ENCODE results near the gene FIGN. TPM values are rescaled to one million over a fixed set of nuclear protein-coding genes. Genes with fewer than 3 reads are reported as not detected.

The FIGN gene
- total RNA-seq, 5 donors from 2014 or later (not counting 1 experiment from before 2014, with no cell fraction given) = 0.03 to 0.16 TPM; not detected in 3

DNA sequence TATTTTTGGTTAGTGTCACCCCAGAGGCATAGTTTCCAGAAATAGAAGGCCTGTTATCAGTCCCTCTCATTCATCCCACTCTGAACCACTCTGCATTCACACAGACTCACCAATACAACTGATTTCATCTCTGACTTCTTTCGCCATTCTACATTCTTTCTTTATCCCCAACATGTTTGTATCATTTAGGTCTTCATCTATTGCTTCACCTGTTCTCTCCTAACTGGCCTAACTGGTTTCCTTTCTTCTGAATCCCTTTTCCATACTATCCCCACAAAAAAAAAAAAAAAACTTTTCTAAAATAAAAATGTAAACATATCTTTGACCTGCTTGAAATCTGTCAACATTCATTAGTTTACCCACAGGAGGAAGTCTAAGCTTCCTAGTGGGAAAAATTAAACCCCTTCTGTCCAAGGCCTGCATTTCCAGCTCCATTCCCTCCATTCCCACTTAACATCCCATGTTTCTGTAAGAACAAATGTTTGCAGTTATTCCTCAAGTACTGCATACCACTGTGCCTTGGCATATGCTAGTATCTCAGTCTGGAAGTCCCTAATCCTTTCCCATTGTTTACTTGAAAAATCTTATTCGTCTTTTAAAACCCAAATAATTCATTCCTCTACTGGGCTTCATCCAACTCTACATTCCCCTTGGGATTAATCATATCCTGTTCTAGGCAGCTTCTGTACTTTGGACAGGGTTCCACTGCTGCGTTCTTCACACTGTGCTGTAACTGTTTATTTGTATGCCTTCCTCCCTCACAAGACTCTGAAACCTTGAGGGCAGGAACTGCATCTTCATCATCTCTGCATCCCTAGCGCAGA is 68.5 kb downstream of the FIGN start:
- Mint-ChIP-seq H3K9me3 (peaks cover 4 to 6% (median 5%) of the 10 kb centered on the region in 3 donors), H3K4me3 (no peak overlapping the region), H3K36me3 (no peaks in the 10 kb centered on the region), H3K4me1 (no peaks in the 10 kb centered on the region), H3K27ac (no peak overlapping the region), H3K27me3 (no peaks in the 10 kb centered on the region)
- no peaks in the 10 kb centered on the region for H3K4me1 ChIP-seq (ENCODE audit: control insufficient read depth in 1 of 2, extremely low read depth in 1 of 2, insufficient read depth in 2 of 2, low read length in 2 of 2)
- ChIA-PET POLR2A (no interaction called here), CTCF (no interaction called here)
- H3K36me3 ChIP-seq (ENCODE audit: control insufficient read depth in 2 of 2, extremely low read depth in 1 of 2, insufficient read depth in 1 of 2, low read length in 1 of 2) = no peaks in the 10 kb centered on the region
- H3K27ac ChIP-seq (ENCODE audit: low read length) = no peak overlapping the region
- no peaks in the 10 kb centered on the region for H3K9me3 ChIP-seq
- WGBS (ENCODE audit: insufficient coverage) = 63% methylated on average over 2 of the region's 4 CpGs
- no peak overlapping the region for H3K4me3 ChIP-seq (ENCODE audit: control insufficient read depth in 1 of 2, extremely low read depth in 1 of 2, low read length in 1 of 2)
- no peaks in the 10 kb centered on the region for H3K27me3 ChIP-seq (replicated peaks in 1 of 2; ENCODE audit: control insufficient read depth in 2 of 2, extremely low read depth in 1 of 2, insufficient read depth in 2 of 2, low read length in 1 of 2)
- DNase-seq (no peak), ATAC-seq (replicated peaks in 1 of 4) (no peak)

DNA sequence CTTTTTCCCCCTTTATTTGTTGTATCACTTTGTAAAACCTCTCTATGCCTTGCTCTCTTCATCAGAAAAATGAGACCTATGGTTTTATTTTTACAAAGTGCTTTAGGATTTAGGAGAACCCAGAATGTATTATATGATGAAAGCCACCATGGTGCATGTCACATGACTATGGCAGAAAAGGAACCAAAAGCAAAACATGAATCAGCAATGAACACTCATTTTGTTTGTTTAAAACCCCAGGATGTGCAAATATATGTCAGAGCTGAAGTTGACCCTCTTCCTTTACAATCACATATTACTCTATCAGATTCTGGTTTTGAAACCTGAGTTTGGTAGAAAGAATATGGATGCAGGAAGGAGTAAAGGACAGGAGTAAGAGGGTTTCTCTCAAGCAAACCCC is 70.0 kb downstream of the FIGN start:
- Mint-ChIP-seq H3K4me3 (no peak overlapping the region), H3K4me1 (no peaks in the 10 kb centered on the region), H3K27ac (no peak overlapping the region), H3K36me3 (no peaks in the 10 kb centered on the region), H3K27me3 (no peaks in the 10 kb centered on the region), H3K9me3 (peaks cover 4 to 11% (median 6%) of the 10 kb centered on the region in 3 donors)
- H3K4me1 ChIP-seq (ENCODE audit: control insufficient read depth in 1 of 2, extremely low read depth in 1 of 2, insufficient read depth in 2 of 2, low read length in 2 of 2) = no peaks in the 10 kb centered on the region
- ChIA-PET POLR2A (no interaction called here), CTCF (no interaction called here)
- H3K36me3 ChIP-seq (ENCODE audit: control insufficient read depth in 2 of 2, extremely low read depth in 1 of 2, insufficient read depth in 1 of 2, low read length in 1 of 2) = no peaks in the 10 kb centered on the region
- no peak for ATAC-seq (replicated peaks in 1 of 4)
- H3K27ac ChIP-seq (ENCODE audit: low read length) = no peak overlapping the region
- H3K4me3 ChIP-seq (ENCODE audit: control insufficient read depth in 1 of 2, extremely low read depth in 1 of 2, low read length in 1 of 2) = no peak overlapping the region
- no peak for DNase-seq
- no peaks in the 10 kb centered on the region for H3K9me3 ChIP-seq
- no peaks in the 10 kb centered on the region for H3K27me3 ChIP-seq (replicated peaks in 1 of 2; ENCODE audit: control insufficient read depth in 2 of 2, extremely low read depth in 1 of 2, insufficient read depth in 2 of 2, low read length in 1 of 2)

DNA sequence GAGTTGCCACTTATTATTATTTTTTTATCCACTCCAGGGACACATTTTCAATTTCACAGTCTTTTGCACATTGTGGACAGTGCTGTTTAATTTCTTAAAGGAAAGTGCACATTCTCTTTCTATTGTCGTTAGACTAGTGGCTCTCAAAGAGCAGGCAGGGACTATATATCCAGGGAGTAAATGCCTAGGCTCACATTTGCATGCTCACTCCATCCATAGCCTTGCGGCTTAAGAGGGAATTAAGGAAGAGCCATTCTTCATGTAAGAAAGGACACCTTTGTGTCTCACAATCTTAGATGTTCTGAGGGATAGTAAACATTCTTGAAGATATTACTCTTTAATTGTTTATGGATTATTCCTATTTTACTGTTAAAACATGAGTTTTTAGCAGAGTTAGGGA is 70.8 kb downstream of the FIGN start:
- H3K9me3 Mint-ChIP-seq = peaks cover 4 to 11% (median 8%) of the 10 kb centered on the region in 3 donors
- no peaks in the 10 kb centered on the region for H3K4me1 ChIP-seq (ENCODE audit: control insufficient read depth in 1 of 2, extremely low read depth in 1 of 2, insufficient read depth in 2 of 2, low read length in 2 of 2)
- H3K27me3 ChIP-seq (replicated peaks in 1 of 2; ENCODE audit: control insufficient read depth in 2 of 2, extremely low read depth in 1 of 2, insufficient read depth in 2 of 2, low read length in 1 of 2) = no peaks in the 10 kb centered on the region
- no peaks in the 10 kb centered on the region for H3K36me3 Mint-ChIP-seq
- ChIA-PET POLR2A (no interaction called here), CTCF (no interaction called here)
- H3K27ac Mint-ChIP-seq = no peak overlapping the region
- H3K9me3 ChIP-seq = no peaks in the 10 kb centered on the region
- no peaks in the 10 kb centered on the region for H3K27me3 Mint-ChIP-seq
- H3K4me3 Mint-ChIP-seq = no peak overlapping the region
- no peak overlapping the region for H3K4me3 ChIP-seq (ENCODE audit: control insufficient read depth in 1 of 2, extremely low read depth in 1 of 2, low read length in 1 of 2)
- H3K27ac ChIP-seq (ENCODE audit: low read length) = no peak overlapping the region
- DNase-seq (no peak), ATAC-seq (replicated peaks in 1 of 4) (no peak)
- no peaks in the 10 kb centered on the region for H3K36me3 ChIP-seq (ENCODE audit: control insufficient read depth in 2 of 2, extremely low read depth in 1 of 2, insufficient read depth in 1 of 2, low read length in 1 of 2)
- no peaks in the 10 kb centered on the region for H3K4me1 Mint-ChIP-seq
- WGBS (ENCODE audit: insufficient coverage) = no CpG with 5 or more reads among the region's 2 CpGs

DNA sequence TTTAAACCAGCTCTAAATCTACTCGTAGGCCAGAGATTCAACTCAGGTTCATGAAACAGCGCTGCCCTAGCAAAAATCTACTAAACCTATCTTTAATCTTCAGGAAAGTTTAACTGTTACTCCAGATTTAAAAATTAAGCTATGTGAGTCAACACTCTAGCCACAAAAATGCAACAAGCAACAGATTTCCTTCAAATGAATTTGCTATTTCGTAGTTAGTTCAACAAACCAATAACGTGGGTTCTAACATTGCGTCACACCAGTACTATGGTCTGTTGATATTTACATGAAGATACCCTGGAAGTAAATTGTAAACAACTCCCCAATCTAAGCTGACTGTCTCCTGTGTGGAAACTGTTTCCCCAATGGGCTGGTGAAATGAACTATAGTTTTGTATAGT is 71.2 kb downstream of the FIGN start:
- POLR2A ChIA-PET = no interaction called here
- 74% methylated on average over 3 of the region's 5 CpGs for WGBS (ENCODE audit: insufficient coverage)

DNA sequence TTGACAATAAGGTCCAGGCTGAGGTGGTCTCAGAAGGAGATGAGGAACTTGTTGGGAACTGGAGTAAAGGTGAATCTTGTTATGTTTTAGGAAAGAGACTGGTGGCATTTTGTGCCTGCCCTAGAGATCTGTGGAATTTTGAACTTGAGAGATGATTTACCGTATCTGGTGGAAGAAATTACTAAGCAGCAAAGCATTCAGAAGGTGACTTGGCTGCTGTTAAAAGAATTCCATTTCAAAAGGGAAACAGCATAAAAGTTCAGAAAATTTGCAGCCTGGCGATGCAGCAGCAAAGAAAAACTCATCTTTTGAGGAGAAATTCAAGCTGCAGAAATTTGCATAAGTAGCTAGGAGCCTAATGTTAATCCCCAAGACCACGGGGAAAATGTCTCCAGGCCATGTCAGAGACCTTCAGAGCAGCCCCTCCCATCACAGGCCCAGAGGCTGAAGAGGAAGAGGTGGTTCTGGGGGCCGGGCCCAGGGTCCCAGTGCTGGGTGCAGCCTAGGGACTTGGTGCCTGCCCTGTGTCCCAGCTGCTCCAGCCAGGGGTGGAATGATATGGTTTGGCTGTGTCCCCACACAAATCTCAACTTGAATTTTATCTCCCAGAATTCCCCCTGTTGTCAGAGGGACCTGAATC is 73.5 kb downstream of the FIGN start:
- DNase-seq (no peak), ATAC-seq (replicated peaks in 1 of 4) (no peak)
- no peak overlapping the region for H3K27ac Mint-ChIP-seq
- no peaks in the 10 kb centered on the region for H3K27me3 ChIP-seq (replicated peaks in 1 of 2; ENCODE audit: control insufficient read depth in 2 of 2, extremely low read depth in 1 of 2, insufficient read depth in 2 of 2, low read length in 1 of 2)
- H3K36me3 Mint-ChIP-seq = no peaks in the 10 kb centered on the region
- H3K27ac ChIP-seq (ENCODE audit: low read length) = no peak overlapping the region
- no peaks in the 10 kb centered on the region for H3K9me3 ChIP-seq
- peaks cover 8 to 21% (median 9%) of the 10 kb centered on the region in 3 donors for H3K9me3 Mint-ChIP-seq
- H3K4me3 ChIP-seq (ENCODE audit: control insufficient read depth in 1 of 2, extremely low read depth in 1 of 2, low read length in 1 of 2) = no peak overlapping the region
- no peaks in the 10 kb centered on the region for H3K27me3 Mint-ChIP-seq
- WGBS (ENCODE audit: insufficient coverage) = 75% methylated on average over 2 of the region's 4 CpGs
- ChIA-PET CTCF (no interaction called here), POLR2A (no interaction called here)
- H3K36me3 ChIP-seq (ENCODE audit: control insufficient read depth in 2 of 2, extremely low read depth in 1 of 2, insufficient read depth in 1 of 2, low read length in 1 of 2) = no peaks in the 10 kb centered on the region
- no peak overlapping the region for H3K4me3 Mint-ChIP-seq
- no peaks in the 10 kb centered on the region for H3K4me1 Mint-ChIP-seq
- H3K4me1 ChIP-seq (ENCODE audit: control insufficient read depth in 1 of 2, extremely low read depth in 1 of 2, insufficient read depth in 2 of 2, low read length in 2 of 2) = no peaks in the 10 kb centered on the region

More for the DNA sequence above, 71.2 kb downstream of the FIGN start:
- Histone ChIP-seq H3K4me1 (ENCODE audit: control insufficient read depth in 1 of 2, extremely low read depth in 1 of 2, insufficient read depth in 2 of 2, low read length in 2 of 2) (no peaks in the 10 kb centered on the region), H3K4me3 (ENCODE audit: control insufficient read depth in 1 of 2, extremely low read depth in 1 of 2, low read length in 1 of 2) (no peak overlapping the region), H3K36me3 (ENCODE audit: control insufficient read depth in 2 of 2, extremely low read depth in 1 of 2, insufficient read depth in 1 of 2, low read length in 1 of 2) (no peaks in the 10 kb centered on the region), H3K27me3 (replicated peaks in 1 of 2; ENCODE audit: control insufficient read depth in 2 of 2, extremely low read depth in 1 of 2, insufficient read depth in 2 of 2, low read length in 1 of 2) (no peaks in the 10 kb centered on the region), H3K9me3 (no peaks in the 10 kb centered on the region), H3K27ac (ENCODE audit: low read length) (no peak overlapping the region)
- H3K27ac Mint-ChIP-seq = no peak overlapping the region
- CTCF ChIA-PET = no interaction called here
- H3K4me3 Mint-ChIP-seq = no peak overlapping the region
- ATAC-seq (replicated peaks in 1 of 4) (no peak), DNase-seq (no peak)
- H3K36me3 Mint-ChIP-seq = no peaks in the 10 kb centered on the region
- peaks cover 4 to 11% (median 8%) of the 10 kb centered on the region in 3 donors for H3K9me3 Mint-ChIP-seq
- H3K4me1 Mint-ChIP-seq = no peaks in the 10 kb centered on the region
- H3K27me3 Mint-ChIP-seq = no peaks in the 10 kb centered on the region

DNA sequence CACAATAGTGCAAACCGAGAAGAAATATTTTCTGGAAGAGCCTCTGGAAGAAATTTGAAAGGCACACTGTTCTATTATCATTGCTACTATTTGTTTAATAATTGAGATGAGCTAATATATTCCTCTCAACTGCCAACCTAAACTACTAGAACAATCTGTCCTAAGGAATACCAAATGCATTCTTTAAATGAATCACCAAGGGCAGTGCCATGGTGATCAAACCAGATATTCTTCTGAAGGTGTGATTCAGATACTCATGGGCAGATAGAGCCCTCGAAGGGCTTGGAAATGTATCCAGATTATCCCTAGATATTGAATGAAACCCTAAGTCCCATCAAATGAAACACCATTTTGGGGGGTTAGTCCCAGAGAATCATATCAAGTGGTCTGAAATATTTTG is 76.6 kb downstream of the FIGN start:
- Histone ChIP-seq H3K4me3 (ENCODE audit: control insufficient read depth in 1 of 2, extremely low read depth in 1 of 2, low read length in 1 of 2) (no peak overlapping the region), H3K9me3 (no peaks in the 10 kb centered on the region), H3K27me3 (replicated peaks in 1 of 2; ENCODE audit: control insufficient read depth in 2 of 2, extremely low read depth in 1 of 2, insufficient read depth in 2 of 2, low read length in 1 of 2) (no peaks in the 10 kb centered on the region), H3K4me1 (ENCODE audit: control insufficient read depth in 1 of 2, extremely low read depth in 1 of 2, insufficient read depth in 2 of 2, low read length in 2 of 2) (no peaks in the 10 kb centered on the region), H3K36me3 (ENCODE audit: control insufficient read depth in 2 of 2, extremely low read depth in 1 of 2, insufficient read depth in 1 of 2, low read length in 1 of 2) (no peaks in the 10 kb centered on the region), H3K27ac (ENCODE audit: low read length) (no peak overlapping the region)
- no peak for DNase-seq
- CTCF ChIA-PET = no interaction called here
- no CpG with 5 or more reads among the region's 2 CpGs for WGBS (ENCODE audit: insufficient coverage)
- Mint-ChIP-seq H3K27ac (no peak overlapping the region), H3K27me3 (no peaks in the 10 kb centered on the region), H3K9me3 (peaks cover 5 to 21% (median 9%) of the 10 kb centered on the region in 3 donors), H3K4me3 (no peak overlapping the region), H3K4me1 (no peaks in the 10 kb centered on the region), H3K36me3 (no peaks in the 10 kb centered on the region)
- POLR2A ChIA-PET = no interaction called here
- ATAC-seq (replicated peaks in 1 of 4) = no peak
